Activated naive CD4-positive, alpha-beta T cell treated with anti-CD3 and anti-CD28 coated beads, Interleukin-2, amount 50 U/mL, for 72 hours (primary cell): ENCODE data around the gene PAOX. TPM values are rescaled to one million over a fixed set of nuclear protein-coding genes. Genes with fewer than 3 reads are reported as not detected.

Experiments used
- ATAC-seq, 2 donors: fragments of 150-1000 bp; cut with Tn5 transposase; 2 replicates each; pipeline ENCODE4 v1.10.0; 2021; ENCODE audit warnings: mild to moderate bottlenecking in 2 of 2, moderate library complexity in 2 of 2
- DNase-seq, 2 donors: peaks; one replicate each; pipeline ENCODE4 v3.0.0; 2021 to 2022; ENCODE audit warnings: low spot score in 2 of 2
- H3K27ac Mint-ChIP-seq, 2 donors: one replicate each; pipeline ENCODE4 v1.8.0; 2022; ENCODE audit warnings: mild to moderate bottlenecking in 2 of 2, mixed read lengths in 2 of 2
- H3K36me3 Mint-ChIP-seq, 2 donors: one replicate each; pipeline ENCODE4 v1.8.0; 2022; ENCODE audit warnings: mixed read lengths in 2 of 2
- H3K9me3 Mint-ChIP-seq, 2 donors: one replicate each; pipeline ENCODE4 v1.8.0; 2022; ENCODE audit warnings: mixed read lengths in 2 of 2
- total RNA-seq, 2 donors: library from RNA; stranded (reverse); gene quantifications; one replicate each; pipeline ENCODE4 v1.2.3, GENCODE V29; 2022

Gene PAOX
- total RNA-seq, 2 donors from 2014 or later, result 3.9 to 5.6 TPM

GRCh38 chr10:133390597-133391248 lies 11.7 kb downstream of the PAOX start:
- Mint-ChIP-seq H3K9me3 (no peaks in the 10 kb centered on the region), H3K27ac (peak overlapping the region; percentile 91 to 93), H3K36me3 (peaks cover 0 to 6% of the 10 kb centered on the region in 2 donors)
- ATAC-seq (peak; percentile 4 to 15), DNase-seq (no peak)

GRCh38 chr10:133391249-133391635 lies 12.2 kb downstream of the PAOX start:
- no peak for ATAC-seq
- no peak for DNase-seq

GRCh38 chr10:133391761-133392518 lies 12.9 kb downstream of the PAOX start:
- no peak for ATAC-seq
- Mint-ChIP-seq H3K27ac (peak overlapping the region; percentile 91 to 93), H3K36me3 (peaks cover 0 to 6% of the 10 kb centered on the region in 2 donors), H3K9me3 (no peaks in the 10 kb centered on the region)
- DNase-seq, result no peak

More at GRCh38 chr10:133391249-133391635, 12.2 kb downstream of the PAOX start:
- Mint-ChIP-seq H3K9me3 (no peaks in the 10 kb centered on the region), H3K36me3 (peaks cover 0 to 6% of the 10 kb centered on the region in 2 donors), H3K27ac (peak overlapping the region; percentile 91 to 93)

- Mint-ChIP-seq H3K27ac (peak overlapping the region; percentile 47 to 93), H3K9me3 (no peaks in the 10 kb centered on the region), H3K36me3 (peaks cover 0 to 16% of the 10 kb centered on the region in 2 donors)
- DNase-seq (no peak), ATAC-seq (no peak)
These were observed 14.5 kb downstream of the PAOX start for GRCh38 chr10:133393401-133394063.

- peak; percentile 86 to 90 for ATAC-seq
- H3K9me3 Mint-ChIP-seq, result no peaks in the 10 kb centered on the region
- DNase-seq, result peak; percentile 96 to 99
- peak within 1 kb of the TSS; percentile 93 to 95 for H3K27ac Mint-ChIP-seq
- H3K36me3 Mint-ChIP-seq, result peaks cover 0 to 19% of the 10 kb centered on the region in 2 donors
These were observed 15.1 kb downstream of the PAOX start, which contains the start of gene MTG1 for GRCh38 chr10:133394064-133394663. MTG1 (plus strand) TSS chr10:133394157; CDS start chr10:133394221, 64 bp downstream.

- H3K9me3 Mint-ChIP-seq, result no peaks in the 10 kb centered on the region
- no peak for DNase-seq
- ATAC-seq, result no peak
- peaks cover 0 to 19% of the 10 kb centered on the region in 2 donors for H3K36me3 Mint-ChIP-seq
- H3K27ac Mint-ChIP-seq, result peak overlapping the region; percentile 93 to 95
These were observed 15.7 kb downstream of the PAOX start for GRCh38 chr10:133394801-133395221.

- no peak for DNase-seq
- H3K27ac Mint-ChIP-seq, result no peak overlapping the region
- no peaks in the 10 kb centered on the region for H3K9me3 Mint-ChIP-seq
- ATAC-seq, result no peak
- peaks cover 0 to 19% of the 10 kb centered on the region in 2 donors for H3K36me3 Mint-ChIP-seq
These were observed 17.1 kb downstream of the PAOX start for GRCh38 chr10:133396035-133396624.

- Mint-ChIP-seq H3K36me3 (peaks cover 10 to 33% of the 10 kb centered on the region in 2 donors), H3K27ac (peak overlapping the region; percentile 50 to 81), H3K9me3 (no peaks in the 10 kb centered on the region)
- DNase-seq (no peak), ATAC-seq (no peak)
These were observed 18.9 kb downstream of the PAOX start for GRCh38 chr10:133397938-133398337.

GRCh38 chr10:133399123-133399601 lies 20.1 kb downstream of the PAOX start:
- Mint-ChIP-seq H3K36me3 (peaks cover 17 to 38% of the 10 kb centered on the region in 2 donors), H3K27ac (no peak overlapping the region), H3K9me3 (no peaks in the 10 kb centered on the region)
- no peak for ATAC-seq
- DNase-seq, result no peak

GRCh38 chr10:133400624-133401424 lies 21.8 kb downstream of the PAOX start:
- no peaks in the 10 kb centered on the region for H3K9me3 Mint-ChIP-seq
- H3K36me3 Mint-ChIP-seq, result peaks cover 27 to 38% of the 10 kb centered on the region in 2 donors
- H3K27ac Mint-ChIP-seq, result peak overlapping the region; percentile 61 to 67
- peak; percentile 63 to 75 for ATAC-seq
- DNase-seq, result peak in 1 of 2 donors; percentile 16

GRCh38 chr10:133401500-133401899 lies 22.4 kb downstream of the PAOX start:
- Mint-ChIP-seq H3K36me3 (peaks cover 31 to 41% of the 10 kb centered on the region in 2 donors), H3K27ac (peak overlapping the region; percentile 67 to 70), H3K9me3 (no peaks in the 10 kb centered on the region)
- peak in 1 of 2 donors; percentile 45 for DNase-seq
- ATAC-seq, result peak in 1 of 2 donors; percentile 15

- ATAC-seq, result no peak
- peak overlapping the region in 1 of 2 donors; percentile 85 for H3K27ac Mint-ChIP-seq
- DNase-seq, result peak in 1 of 2 donors; percentile 49
- no peaks in the 10 kb centered on the region for H3K9me3 Mint-ChIP-seq
- peaks cover 36 to 45% of the 10 kb centered on the region in 2 donors for H3K36me3 Mint-ChIP-seq
These were observed 23.1 kb downstream of the PAOX start for GRCh38 chr10:133401981-133402725.

GRCh38 chr10:133403359-133403758 lies 24.3 kb downstream of the PAOX start:
- ATAC-seq, result no peak
- Mint-ChIP-seq H3K36me3 (peaks cover 47 to 48% of the 10 kb centered on the region in 2 donors), H3K27ac (peak overlapping the region; percentile 42 to 84), H3K9me3 (peaks cover under 1 to 6% of the 10 kb centered on the region in 2 donors)
- DNase-seq, result no peak

- H3K27ac Mint-ChIP-seq, result peak overlapping the region; percentile 42 to 53
- DNase-seq (no peak), ATAC-seq (no peak)
- H3K36me3 Mint-ChIP-seq, result peaks cover 48 to 51% of the 10 kb centered on the region in 2 donors
- H3K9me3 Mint-ChIP-seq, result peaks cover 5 to 6% of the 10 kb centered on the region in 2 donors
These were observed 24.7 kb downstream of the PAOX start for GRCh38 chr10:133403784-133404183.

GRCh38 chr10:133405272-133405671 lies 26.2 kb downstream of the PAOX start:
- peaks cover 14 to 18% of the 10 kb centered on the region in 2 donors for H3K9me3 Mint-ChIP-seq
- H3K27ac Mint-ChIP-seq, result peak overlapping the region in 1 of 2 donors; percentile 41
- DNase-seq, result no peak
- peaks cover 62 to 66% of the 10 kb centered on the region in 2 donors for H3K36me3 Mint-ChIP-seq
- no peak for ATAC-seq
